Measurements from ENCODE around the gene TPX2.
"Not testable (repeated sequence)": the region's sequence is repeated elsewhere in the genome, so short reads cannot be mapped to it uniquely, and the experiment has no call there.

Gene TPX2

GRCh38 chr20:31823360-31824124, 84.5 kb downstream of the TPX2 start:
- H3K27ac ChIP-seq, result peak overlapping the region; percentile 34; the same call in 1 of the 2 replicates
- no peak for TF ChIP-seq CTCF (conservative IDR thresholded peaks at IDR 0.05)

GRCh38 chr20:31824125-31824485, 85.0 kb downstream of the TPX2 start:
- H3K27ac ChIP-seq, result peak overlapping the region; percentile 26; the same call in 1 of the 2 replicates
- TF ChIP-seq CTCF (conservative IDR thresholded peaks at IDR 0.05), result no peak

GRCh38 chr20:31824554-31825313, 85.6 kb downstream of the TPX2 start:
- TF ChIP-seq CTCF (conservative IDR thresholded peaks at IDR 0.05), result no peak
- peak overlapping the region; percentile 26; the same call in 1 of the 2 replicates for H3K27ac ChIP-seq

- no peak for TF ChIP-seq CTCF (conservative IDR thresholded peaks at IDR 0.05)
- no peak overlapping the region for H3K27ac ChIP-seq
Measured at GRCh38 chr20:31826074-31826473, 87.0 kb downstream of the TPX2 start.

GRCh38 chr20:31827059-31827458, 88.0 kb downstream of the TPX2 start:
- no peak overlapping the region for H3K27ac ChIP-seq
- no peak for TF ChIP-seq CTCF (conservative IDR thresholded peaks at IDR 0.05)

- H3K27ac ChIP-seq, result not testable (repeated sequence)
Measured at GRCh38 chr20:31828016-31828415, 88.9 kb downstream of the TPX2 start.

- no peak for TF ChIP-seq CTCF (conservative IDR thresholded peaks at IDR 0.05)
- no peak overlapping the region for H3K27ac ChIP-seq
Measured at GRCh38 chr20:31829731-31830130, 90.6 kb downstream of the TPX2 start.
